22Rv1 (cell line): Measurements from ENCODE around the gene LHX3.

Source experiments
- H3K27ac ChIP-seq: fragments of 450-650 bp; 2 replicates; pipeline ENCODE4 v1.5.1; 2017
- ZFX ChIP-seq: fragments of 450-650 bp; IDR thresholded peaks from 2 replicates; pipeline ENCODE4 v1.6.1; 2017; ENCODE audit warnings: antibody characterized with exemption, borderline replicate concordance
- TF ChIP-seq, protein P1 (sequence below): fragments of 450-650 bp; IDR thresholded peaks from 2 replicates; pipeline ENCODE4 v1.5.1; 2017; ENCODE audit warnings: mild to moderate bottlenecking

Gene LHX3

DNA sequence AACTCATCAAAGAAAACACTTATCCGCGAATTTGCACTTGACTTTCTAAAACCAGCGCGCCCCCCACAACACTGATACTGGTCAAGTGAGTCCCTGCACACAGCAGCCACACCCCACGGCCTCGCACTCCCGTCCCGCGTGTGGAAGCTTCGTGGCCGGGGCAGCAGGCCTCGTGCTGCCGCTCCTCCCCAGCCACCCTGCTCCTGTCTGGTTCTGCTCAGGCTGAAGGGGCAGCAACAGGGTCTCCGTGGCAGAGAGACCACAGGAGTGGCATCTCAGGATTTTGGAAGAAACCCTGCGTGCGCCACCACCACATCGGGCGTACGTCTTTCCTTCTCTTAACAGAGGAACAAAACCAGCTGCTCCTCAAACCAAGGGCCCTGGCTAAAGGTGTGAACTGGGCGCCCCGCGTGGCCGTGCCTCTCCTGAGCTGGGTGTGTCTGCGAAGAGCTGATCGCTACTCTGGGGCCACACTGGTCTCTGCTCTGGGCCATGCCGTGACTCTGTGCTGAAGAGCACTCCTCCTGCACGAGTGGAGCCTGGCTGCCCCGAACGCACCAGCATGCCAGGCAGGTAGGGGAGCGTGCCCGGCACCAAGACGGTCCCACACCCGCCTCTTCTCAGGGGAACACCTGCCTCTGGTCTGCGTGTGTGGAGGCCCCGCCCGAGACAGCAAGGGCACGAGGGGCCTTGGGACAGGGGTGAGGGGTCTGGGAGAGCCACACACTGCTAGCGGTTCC is 17.4 kb upstream of the LHX3 start:
- no peak overlapping the region for H3K27ac ChIP-seq
- TF ChIP-seq, protein P1, sequence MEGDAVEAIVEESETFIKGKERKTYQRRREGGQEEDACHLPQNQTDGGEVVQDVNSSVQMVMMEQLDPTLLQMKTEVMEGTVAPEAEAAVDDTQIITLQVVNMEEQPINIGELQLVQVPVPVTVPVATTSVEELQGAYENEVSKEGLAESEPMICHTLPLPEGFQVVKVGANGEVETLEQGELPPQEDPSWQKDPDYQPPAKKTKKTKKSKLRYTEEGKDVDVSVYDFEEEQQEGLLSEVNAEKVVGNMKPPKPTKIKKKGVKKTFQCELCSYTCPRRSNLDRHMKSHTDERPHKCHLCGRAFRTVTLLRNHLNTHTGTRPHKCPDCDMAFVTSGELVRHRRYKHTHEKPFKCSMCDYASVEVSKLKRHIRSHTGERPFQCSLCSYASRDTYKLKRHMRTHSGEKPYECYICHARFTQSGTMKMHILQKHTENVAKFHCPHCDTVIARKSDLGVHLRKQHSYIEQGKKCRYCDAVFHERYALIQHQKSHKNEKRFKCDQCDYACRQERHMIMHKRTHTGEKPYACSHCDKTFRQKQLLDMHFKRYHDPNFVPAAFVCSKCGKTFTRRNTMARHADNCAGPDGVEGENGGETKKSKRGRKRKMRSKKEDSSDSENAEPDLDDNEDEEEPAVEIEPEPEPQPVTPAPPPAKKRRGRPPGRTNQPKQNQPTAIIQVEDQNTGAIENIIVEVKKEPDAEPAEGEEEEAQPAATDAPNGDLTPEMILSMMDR, result no peak
- no peak for TF ChIP-seq ZFX

DNA sequence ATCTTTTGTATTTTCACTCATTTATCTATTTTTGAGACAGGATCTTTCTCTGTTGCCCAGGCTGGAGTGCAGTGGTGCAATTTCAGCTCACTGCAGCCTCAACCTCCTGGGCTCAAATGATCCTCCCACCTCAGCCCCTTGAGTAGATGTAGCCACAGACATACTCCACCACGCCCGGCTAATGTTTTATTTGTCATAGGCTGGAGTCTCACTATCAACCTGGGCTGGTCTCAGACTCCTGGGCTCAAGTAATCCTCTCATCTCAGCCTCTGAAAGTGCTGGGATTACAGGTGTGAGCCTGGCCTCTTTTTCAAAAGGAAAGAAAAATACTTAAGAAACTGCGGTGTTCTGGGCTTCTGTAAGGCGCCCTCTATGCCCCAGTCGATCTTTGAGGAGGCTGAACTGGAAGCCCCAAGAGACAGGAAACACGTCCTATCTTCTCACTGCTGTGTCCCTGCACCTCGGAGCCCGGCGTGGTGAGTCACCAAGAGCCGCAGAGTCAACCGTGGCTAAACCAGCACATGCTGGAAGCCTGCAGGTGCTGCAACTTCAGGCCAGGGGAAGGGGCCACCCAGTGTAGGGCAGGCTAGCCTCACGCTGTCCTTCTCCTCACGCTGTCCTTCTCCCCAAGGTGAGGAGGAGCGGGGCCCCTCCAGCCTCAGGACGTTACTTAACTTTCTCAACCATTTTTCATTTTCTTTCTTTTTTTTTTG is 15.2 kb upstream of the LHX3 start:
- TF ChIP-seq, protein P1, result no peak
- TF ChIP-seq ZFX, result no peak
- no peak overlapping the region for H3K27ac ChIP-seq

DNA sequence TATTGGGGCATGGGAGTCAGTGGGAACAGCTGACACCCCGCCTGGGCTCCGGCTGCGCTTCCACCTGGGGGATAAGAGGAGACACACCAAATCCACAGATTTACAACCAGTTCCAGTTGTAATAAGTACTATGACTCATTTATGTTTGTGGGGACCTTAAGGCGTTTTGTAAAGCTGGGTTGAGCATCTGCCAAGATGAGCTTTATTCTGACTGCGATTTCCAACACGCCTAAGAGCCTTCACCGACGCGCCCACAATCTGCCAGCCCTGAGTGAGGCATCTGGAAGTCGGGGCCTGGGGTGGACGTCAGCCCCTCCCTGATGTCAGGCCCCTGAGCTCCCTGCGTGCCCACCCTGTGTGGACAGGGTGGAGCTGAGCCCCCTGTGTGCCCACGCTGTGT is 14.3 kb upstream of the LHX3 start:
- no peak for TF ChIP-seq ZFX
- TF ChIP-seq, protein P1, result no peak
- no peak overlapping the region for H3K27ac ChIP-seq

DNA sequence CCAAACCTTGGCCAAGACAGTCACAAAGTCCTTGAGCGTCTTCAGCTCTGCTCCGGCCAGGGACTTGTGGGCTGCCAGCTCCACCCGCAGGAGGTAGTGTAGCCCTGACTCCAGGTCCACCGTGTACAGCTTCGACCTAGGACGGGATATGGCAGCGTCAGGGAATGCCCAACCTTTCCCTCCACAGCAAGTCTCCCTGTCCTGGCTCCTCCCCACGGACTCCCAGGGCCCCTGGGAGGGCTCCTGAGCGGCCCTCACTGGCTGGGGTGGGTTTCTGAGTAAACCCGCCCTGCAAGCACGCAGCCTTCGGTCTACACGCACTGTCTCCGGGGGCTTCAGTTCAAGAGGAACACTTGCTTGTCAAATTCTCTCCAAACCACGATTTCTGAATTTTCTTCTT is 13.7 kb upstream of the LHX3 start:
- H3K27ac ChIP-seq, result no peak overlapping the region
- TF ChIP-seq ZFX, result no peak
- TF ChIP-seq, protein P1, result no peak

DNA sequence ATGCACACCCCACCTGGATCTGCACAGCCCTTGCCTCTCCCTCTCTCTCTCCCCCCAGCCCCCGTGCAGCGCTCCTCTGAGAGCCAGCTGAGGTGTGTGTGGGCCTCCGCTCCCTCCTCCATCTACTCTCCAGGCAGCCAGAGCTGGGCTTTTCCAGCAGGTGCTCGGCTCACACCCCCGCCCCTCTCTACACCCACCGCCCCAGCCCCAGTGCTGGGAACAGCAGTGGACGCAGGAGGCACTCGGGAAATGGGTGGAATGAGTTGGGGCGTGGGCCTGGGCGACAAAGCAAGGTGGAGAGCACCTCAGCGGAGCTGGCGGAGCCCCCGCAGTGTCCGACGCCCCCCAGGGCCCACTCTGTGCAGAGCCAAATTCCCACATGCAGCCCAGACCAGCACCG is 13.3 kb upstream of the LHX3 start:
- no peak for TF ChIP-seq ZFX
- TF ChIP-seq, protein P1, result no peak
- H3K27ac ChIP-seq, result no peak overlapping the region

DNA sequence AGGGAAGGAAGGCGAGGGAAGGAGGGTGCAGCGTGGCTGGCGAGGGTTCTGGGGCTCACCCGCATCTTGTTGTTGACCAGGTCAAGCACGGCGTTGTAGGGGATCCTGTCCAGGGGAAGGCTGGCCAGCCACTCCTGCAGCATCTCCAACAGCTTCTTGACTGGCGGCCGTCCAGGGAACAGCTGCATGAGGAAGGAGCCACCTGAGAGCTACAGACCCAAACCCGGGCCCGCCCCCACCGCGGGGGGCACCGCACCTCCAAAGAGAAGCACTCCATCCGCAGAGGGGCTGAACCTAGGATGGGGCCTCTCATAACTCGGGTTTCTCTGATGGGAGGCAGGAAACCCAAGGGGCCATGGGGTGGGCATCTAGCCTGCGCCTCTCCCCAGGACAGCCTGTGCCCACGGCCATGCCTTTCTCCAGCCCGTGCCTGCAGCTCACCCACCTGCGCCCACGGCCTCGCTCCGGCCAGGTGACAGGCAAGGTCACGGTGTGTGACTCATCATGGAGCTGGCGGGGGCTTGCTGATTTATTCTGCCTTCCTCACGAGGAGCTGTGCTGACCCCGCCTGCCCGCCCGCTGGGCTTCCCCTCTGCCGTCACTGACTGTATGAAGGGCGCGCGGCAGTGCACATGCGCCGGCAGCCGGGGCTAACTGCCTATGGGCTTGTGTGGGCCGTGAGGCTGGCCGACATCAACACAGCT is 11.8 kb upstream of the LHX3 start:
- no peak overlapping the region for H3K27ac ChIP-seq
- TF ChIP-seq, protein P1, result no peak
- TF ChIP-seq ZFX, result no peak
